ENCODE results near the gene MEGF11. TPM values are rescaled to one million over a fixed set of nuclear protein-coding genes. Genes with fewer than 3 reads are reported as not detected.
"Not testable (repeated sequence)": the region's sequence is repeated elsewhere in the genome, so short reads cannot be mapped to it uniquely, and the experiment has no call there.

MEGF11 gene
- total and polyA plus RNA-seq, 4 donors, result 6.2 to 20.3 (median 14.0) TPM

DNA sequence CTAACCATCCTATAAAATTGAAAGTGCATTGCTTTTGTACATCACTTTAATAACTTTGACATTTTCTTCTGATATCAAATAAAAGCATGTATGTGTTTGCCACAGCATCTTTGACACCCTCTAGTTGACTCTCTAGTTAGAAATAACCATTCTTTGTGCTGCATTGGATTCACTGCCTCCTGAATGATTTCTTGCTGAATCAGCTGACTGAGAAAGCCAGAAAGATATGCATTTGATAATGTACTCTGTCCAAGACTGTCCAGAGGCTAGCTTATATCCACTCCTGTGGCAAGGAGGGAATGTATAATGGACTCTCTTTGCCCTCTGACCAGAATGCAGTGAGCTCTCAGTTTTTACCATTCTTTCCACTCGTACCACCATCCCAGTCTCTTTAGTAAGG lies 378.1 kb downstream of the MEGF11 start:
- Histone ChIP-seq H3K36me3 (ENCODE audit: control insufficient read depth, insufficient read depth, low read length) (peaks cover 29% of the 10 kb centered on the region), H3K4me3 (ENCODE audit: low read depth, low read length) (no peak overlapping the region), H3K27ac (ENCODE audit: low read depth, low read length) (no peak overlapping the region), H3K9me3 (ENCODE audit: control insufficient read depth, insufficient read depth, low read length) (no peaks in the 10 kb centered on the region), H3K4me1 (ENCODE audit: control insufficient read depth, insufficient read depth, low read length) (peaks cover 5% of the 10 kb centered on the region), H3K27me3 (ENCODE audit: control insufficient read depth, insufficient read depth, low read length) (no peaks in the 10 kb centered on the region)
- WGBS (ENCODE audit: insufficient coverage), result no CpG with 5 or more reads among the region's 1 CpG
- DNase-seq (ENCODE audit: low read depth in 4 of 6, low spot score in 6 of 6), result no peak

DNA sequence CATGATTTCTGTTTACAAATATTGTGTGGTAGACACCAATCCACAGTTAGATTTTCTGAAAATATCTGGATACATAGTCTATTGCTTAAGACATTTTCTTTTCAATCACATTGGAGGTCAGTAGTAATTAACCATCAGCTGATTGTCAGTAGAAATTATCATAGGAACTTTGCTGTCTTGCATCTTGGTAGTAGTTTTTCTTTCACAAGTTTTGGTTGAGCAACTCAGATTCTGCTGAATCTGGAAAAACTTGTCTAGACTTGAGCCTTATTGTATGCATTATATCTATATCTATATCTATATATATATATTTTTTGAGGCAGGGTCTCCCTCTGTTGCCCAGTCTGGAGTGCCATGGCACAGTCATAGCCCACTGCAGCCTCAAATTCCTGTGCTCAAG lies 380.3 kb downstream of the MEGF11 start:
- H3K9me3 ChIP-seq (ENCODE audit: control insufficient read depth, insufficient read depth, low read length), result no peaks in the 10 kb centered on the region
- peaks cover 5% of the 10 kb centered on the region for H3K4me1 ChIP-seq (ENCODE audit: control insufficient read depth, insufficient read depth, low read length)
- no peak overlapping the region for H3K4me3 ChIP-seq (ENCODE audit: low read depth, low read length)
- H3K36me3 ChIP-seq (ENCODE audit: control insufficient read depth, insufficient read depth, low read length), result peaks cover 25% of the 10 kb centered on the region
- DNase-seq (ENCODE audit: low read depth in 4 of 6, low spot score in 6 of 6), result no peak
- H3K27me3 ChIP-seq (ENCODE audit: control insufficient read depth, insufficient read depth, low read length), result no peaks in the 10 kb centered on the region
- H3K27ac ChIP-seq (ENCODE audit: low read depth, low read length), result no peak overlapping the region

DNA sequence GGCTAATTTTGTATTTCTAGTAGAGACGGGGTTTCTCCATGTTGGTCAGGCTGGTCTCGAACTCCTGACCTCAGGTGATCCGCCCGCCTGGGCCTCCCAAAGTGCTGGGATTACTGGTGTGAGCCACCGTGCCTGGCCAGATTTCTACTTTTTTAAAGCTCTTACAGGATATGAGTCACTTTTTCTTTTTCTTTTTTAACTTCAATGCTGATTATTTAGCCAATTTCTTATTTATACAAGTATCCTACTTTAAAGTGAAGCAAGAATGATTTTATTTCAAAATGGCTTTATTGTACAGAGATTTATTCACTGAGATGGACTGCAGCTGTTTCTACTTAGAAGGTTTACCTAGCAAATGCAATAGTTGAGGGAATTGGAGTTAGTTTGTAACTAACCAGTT lies 381.0 kb downstream of the MEGF11 start:
- not testable (repeated sequence) for H3K27me3 ChIP-seq (ENCODE audit: control insufficient read depth, insufficient read depth, low read length); H3K4me3 ChIP-seq (ENCODE audit: low read depth, low read length); H3K4me1 ChIP-seq (ENCODE audit: control insufficient read depth, insufficient read depth, low read length); DNase-seq (ENCODE audit: low read depth in 4 of 6, low spot score in 6 of 6); H3K27ac ChIP-seq (ENCODE audit: low read depth, low read length); H3K9me3 ChIP-seq (ENCODE audit: control insufficient read depth, insufficient read depth, low read length)
- peaks cover 19% of the 10 kb centered on the region for H3K36me3 ChIP-seq (ENCODE audit: control insufficient read depth, insufficient read depth, low read length)
- no CpG with 5 or more reads among the region's 5 CpGs for WGBS (ENCODE audit: insufficient coverage)

DNA sequence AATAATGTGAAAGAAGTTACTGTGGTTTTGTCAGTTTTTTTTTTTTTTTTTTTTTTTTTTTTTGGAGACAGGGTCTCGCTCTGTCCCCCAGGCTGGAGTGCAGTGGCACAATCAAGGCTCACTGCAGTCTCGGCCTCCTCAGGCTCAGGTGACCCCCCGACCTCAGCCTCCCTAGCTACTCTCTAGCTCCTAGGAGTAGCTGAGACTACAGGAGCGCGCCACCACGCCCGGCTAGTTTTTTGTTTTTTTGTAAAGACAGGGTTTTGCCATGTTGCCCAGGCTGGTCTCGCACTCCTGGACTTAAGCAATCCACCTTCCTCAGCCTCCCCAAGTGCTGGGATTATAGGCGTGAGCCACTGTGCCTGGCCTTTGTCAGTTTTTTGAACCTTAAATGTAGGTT lies 381.7 kb downstream of the MEGF11 start:
- not testable (repeated sequence) for H3K4me1 ChIP-seq (ENCODE audit: control insufficient read depth, insufficient read depth, low read length); H3K4me3 ChIP-seq (ENCODE audit: low read depth, low read length); H3K27ac ChIP-seq (ENCODE audit: low read depth, low read length); DNase-seq (ENCODE audit: low read depth in 4 of 6, low spot score in 6 of 6); H3K9me3 ChIP-seq (ENCODE audit: control insufficient read depth, insufficient read depth, low read length); H3K27me3 ChIP-seq (ENCODE audit: control insufficient read depth, insufficient read depth, low read length)
- WGBS (ENCODE audit: insufficient coverage), result no CpG with 5 or more reads among the region's 9 CpGs
- peaks cover 18% of the 10 kb centered on the region for H3K36me3 ChIP-seq (ENCODE audit: control insufficient read depth, insufficient read depth, low read length)

DNA sequence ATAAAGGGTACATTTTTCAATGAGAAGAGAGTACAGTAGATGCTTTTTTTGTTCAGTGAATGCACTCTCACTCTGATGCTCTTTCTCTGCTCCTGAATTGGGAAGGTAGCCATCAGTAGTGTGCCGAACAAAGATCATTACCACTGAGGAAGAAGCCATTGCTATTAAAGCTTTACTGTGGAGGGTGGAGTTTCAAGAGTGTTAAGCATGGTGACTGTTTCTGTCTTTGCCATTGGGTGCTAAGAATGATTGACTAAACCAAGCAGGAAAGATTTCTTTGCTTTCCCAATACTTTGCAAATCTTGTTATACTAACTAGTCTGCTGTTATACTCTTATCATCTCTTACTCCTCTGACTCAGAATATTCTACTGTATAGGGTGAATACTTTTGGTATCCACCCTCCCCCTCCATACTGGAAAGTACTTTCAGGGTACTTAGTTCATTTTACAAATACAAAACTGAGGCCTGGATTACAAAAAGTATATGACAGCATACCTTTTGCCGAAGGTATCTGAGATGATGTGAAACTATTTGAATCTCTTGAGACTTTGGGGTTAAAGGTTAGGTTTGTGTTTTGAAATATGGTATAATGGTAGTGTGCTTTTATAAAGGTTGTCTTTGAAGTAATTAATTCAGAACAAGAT lies 382.5 kb downstream of the MEGF11 start:
- peak in 4 of 6 donors; percentile 6 to 77 (median 41) for DNase-seq (ENCODE audit: low read depth in 4 of 6, low spot score in 6 of 6)
- H3K4me1 ChIP-seq (ENCODE audit: control insufficient read depth, insufficient read depth, low read length), result peaks cover 5% of the 10 kb centered on the region
- H3K9me3 ChIP-seq (ENCODE audit: control insufficient read depth, insufficient read depth, low read length), result no peaks in the 10 kb centered on the region
- no peaks in the 10 kb centered on the region for H3K27me3 ChIP-seq (ENCODE audit: control insufficient read depth, insufficient read depth, low read length)
- H3K4me3 ChIP-seq (ENCODE audit: low read depth, low read length), result peak overlapping the region; percentile 95
- peak overlapping the region; percentile 99 for H3K27ac ChIP-seq (ENCODE audit: low read depth, low read length)
- peaks cover 15% of the 10 kb centered on the region for H3K36me3 ChIP-seq (ENCODE audit: control insufficient read depth, insufficient read depth, low read length)
- WGBS (ENCODE audit: insufficient coverage), result 0% methylated on average over 1 of the region's 2 CpGs

DNA sequence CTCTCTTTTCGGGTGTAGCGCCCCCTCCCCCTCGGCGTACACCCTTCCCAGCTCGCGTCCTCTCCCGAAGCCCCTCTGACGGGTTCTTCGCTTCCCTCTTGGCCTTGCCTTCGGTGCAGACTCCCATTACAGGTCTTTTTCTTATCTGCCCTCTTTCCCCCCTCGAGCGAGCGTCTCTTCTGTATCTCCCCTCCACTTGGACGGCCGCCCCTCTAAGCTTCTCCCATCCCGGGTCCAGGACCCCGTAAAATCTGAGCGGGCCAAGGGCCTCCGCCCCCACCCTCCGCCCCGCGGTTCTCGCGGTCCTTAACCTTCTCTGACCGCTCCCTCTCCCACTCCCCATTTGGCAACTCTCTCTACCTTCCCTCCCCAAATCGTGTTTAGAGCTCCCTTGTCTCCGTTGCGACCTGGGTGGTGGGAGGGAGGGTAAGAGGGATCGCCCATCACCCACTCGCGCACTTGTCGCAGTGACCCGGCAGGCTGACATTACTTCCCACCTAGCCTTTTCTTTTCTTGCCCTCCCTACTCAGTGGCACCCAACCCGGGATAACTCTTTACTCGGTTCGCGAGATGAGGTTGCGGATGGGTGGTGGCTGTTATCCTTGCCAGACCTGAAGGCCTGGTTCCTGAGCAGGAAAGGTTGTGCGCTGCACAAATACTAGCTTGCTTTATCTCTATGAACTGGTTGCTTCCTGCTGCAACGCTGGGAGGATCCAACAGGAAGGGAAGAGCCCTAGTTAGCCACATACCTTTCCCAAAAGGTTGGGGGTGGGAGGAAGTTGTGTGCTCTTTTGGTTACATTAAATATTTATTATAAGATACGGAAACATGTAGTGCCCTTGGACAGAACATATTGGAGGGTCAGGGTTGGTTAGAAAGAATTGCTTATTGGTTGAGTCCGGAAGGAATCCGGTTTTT lies 383.3 kb downstream of the MEGF11 start:
- Histone ChIP-seq H3K9me3 (ENCODE audit: control insufficient read depth, insufficient read depth, low read length) (no peaks in the 10 kb centered on the region), H3K27me3 (ENCODE audit: control insufficient read depth, insufficient read depth, low read length) (no peaks in the 10 kb centered on the region), H3K27ac (ENCODE audit: low read depth, low read length) (peak overlapping the region; percentile 99), H3K36me3 (ENCODE audit: control insufficient read depth, insufficient read depth, low read length) (peaks cover 15% of the 10 kb centered on the region), H3K4me1 (ENCODE audit: control insufficient read depth, insufficient read depth, low read length) (peaks cover 5% of the 10 kb centered on the region), H3K4me3 (ENCODE audit: low read depth, low read length) (peak overlapping the region; percentile 95)
- peak in 5 of 6 donors; percentile 46 to 83 (median 68) for DNase-seq (ENCODE audit: low read depth in 4 of 6, low spot score in 6 of 6)
- 0% methylated on average over 21 of the region's 43 CpGs for WGBS (ENCODE audit: insufficient coverage)

DNA sequence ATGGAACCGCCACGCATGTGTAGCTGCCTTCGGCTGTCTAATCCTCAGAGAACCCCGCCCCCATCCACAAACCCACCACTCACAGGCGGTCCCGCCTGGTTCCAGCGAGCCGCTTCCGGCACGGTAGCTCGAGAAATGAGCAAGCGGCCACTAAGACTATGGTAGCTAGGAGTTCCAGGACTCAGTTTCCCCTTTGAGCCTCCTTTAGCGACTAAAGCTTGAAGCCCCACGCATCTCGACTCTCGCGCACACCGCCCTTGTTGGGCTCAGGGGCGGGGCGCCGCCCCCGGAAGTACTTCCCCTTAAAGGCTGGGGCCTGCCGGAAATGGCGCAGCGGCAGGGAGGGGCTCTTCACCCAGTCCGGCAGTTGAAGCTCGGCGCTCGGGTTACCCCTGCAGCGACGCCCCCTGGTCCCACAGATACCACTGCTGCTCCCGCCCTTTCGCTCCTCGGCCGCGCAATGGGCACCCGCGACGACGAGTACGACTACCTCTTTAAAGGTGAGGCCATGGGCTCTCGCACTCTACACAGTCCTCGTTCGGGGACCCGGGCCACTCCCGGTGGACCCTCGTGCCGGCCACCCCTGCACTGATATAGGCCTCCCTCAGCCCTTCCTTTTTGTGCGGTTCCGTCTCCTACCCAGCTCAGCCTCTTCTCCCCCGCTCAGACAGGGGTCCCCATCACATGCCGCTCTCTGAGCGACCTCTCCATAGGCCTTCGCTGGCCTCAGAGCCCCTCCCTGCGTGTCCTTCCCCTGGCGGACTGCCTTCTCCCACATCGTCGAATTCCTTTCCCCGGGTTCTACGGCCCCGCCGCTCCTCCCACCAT lies 384.2 kb downstream of the MEGF11 start, which contains the start of gene RAB11A:
TSS of gene RAB11A (plus strand) at position 366 of the 828 bp plus-strand sequence. CDS start at position 461, 95 bp downstream.
- peaks cover 5% of the 10 kb centered on the region for H3K4me1 ChIP-seq (ENCODE audit: control insufficient read depth, insufficient read depth, low read length)
- H3K27ac ChIP-seq (ENCODE audit: low read depth, low read length), result peak within 1 kb of the TSS; percentile 99
- no peaks in the 10 kb centered on the region for H3K9me3 ChIP-seq (ENCODE audit: control insufficient read depth, insufficient read depth, low read length)
- peak within 1 kb of the TSS; percentile 95 for H3K4me3 ChIP-seq (ENCODE audit: low read depth, low read length)
- DNase-seq (ENCODE audit: low read depth in 4 of 6, low spot score in 6 of 6), result peak; percentile 93 to 99 (median 96)
- under 1% methylated on average over 62 of the region's 62 CpGs for WGBS (ENCODE audit: insufficient coverage)
- peaks cover 7% of the 10 kb centered on the region for H3K36me3 ChIP-seq (ENCODE audit: control insufficient read depth, insufficient read depth, low read length)
- no peaks in the 10 kb centered on the region for H3K27me3 ChIP-seq (ENCODE audit: control insufficient read depth, insufficient read depth, low read length)

DNA sequence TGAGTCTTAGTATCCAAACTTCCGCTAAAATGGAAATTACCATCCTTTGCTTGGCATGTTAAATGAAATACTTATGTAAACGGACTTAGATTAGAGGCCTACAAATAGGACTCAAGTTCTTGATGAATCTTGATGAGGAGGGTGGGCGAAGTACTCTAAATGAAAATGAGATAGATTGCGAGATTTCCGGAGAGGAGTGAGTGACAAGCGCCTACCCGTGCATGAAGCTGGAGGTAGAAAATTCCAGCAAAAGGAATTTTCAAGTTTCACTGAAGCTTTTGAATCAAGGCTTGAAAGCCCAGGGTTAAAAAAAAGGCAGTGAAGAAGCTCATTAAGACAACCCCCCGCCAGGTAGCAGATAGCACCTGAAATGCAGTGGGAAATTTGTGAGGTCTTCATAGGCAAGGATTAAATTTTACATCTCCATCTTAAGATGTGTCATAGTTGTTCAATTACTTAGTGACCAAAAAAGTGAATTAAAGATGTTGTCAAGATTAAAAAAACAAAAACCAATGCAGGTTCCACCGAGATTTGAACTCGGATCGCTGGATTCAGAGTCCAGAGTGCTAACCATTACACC lies 384.9 kb downstream of the MEGF11 start:
- 57% methylated on average over 10 of the region's 11 CpGs for WGBS (ENCODE audit: insufficient coverage)
- no peaks in the 10 kb centered on the region for H3K9me3 ChIP-seq (ENCODE audit: control insufficient read depth, insufficient read depth, low read length)
- peaks cover 5% of the 10 kb centered on the region for H3K4me1 ChIP-seq (ENCODE audit: control insufficient read depth, insufficient read depth, low read length)
- H3K4me3 ChIP-seq (ENCODE audit: low read depth, low read length), result peak overlapping the region; percentile 95
- H3K27ac ChIP-seq (ENCODE audit: low read depth, low read length), result peak overlapping the region; percentile 99
- no peaks in the 10 kb centered on the region for H3K27me3 ChIP-seq (ENCODE audit: control insufficient read depth, insufficient read depth, low read length)
- H3K36me3 ChIP-seq (ENCODE audit: control insufficient read depth, insufficient read depth, low read length), result peaks cover 3% of the 10 kb centered on the region
- no peak for DNase-seq (ENCODE audit: low read depth in 4 of 6, low spot score in 6 of 6)

DNA sequence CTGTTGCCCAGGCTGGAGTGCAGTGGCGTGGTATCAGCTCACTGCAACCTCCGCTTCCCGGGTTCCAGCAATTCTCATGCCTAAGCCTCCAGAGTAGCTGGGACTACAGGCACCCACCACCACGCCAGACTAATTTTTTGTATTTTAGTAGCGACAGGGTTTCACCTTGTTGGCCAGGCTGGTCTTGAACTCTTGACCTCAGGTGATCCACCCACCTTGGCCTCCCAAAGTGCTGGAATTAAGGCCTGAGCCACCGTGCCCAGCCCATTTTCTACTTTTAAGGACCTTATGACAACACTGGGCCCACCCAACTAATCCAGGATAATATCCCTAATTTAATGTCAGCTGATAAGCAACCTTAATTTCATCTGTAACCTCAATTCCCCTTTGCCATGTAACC lies 385.6 kb downstream of the MEGF11 start:
- not testable (repeated sequence) for DNase-seq (ENCODE audit: low read depth in 4 of 6, low spot score in 6 of 6); H3K27ac ChIP-seq (ENCODE audit: low read depth, low read length); H3K4me1 ChIP-seq (ENCODE audit: control insufficient read depth, insufficient read depth, low read length); H3K9me3 ChIP-seq (ENCODE audit: control insufficient read depth, insufficient read depth, low read length); H3K27me3 ChIP-seq (ENCODE audit: control insufficient read depth, insufficient read depth, low read length); H3K4me3 ChIP-seq (ENCODE audit: low read depth, low read length); H3K36me3 ChIP-seq (ENCODE audit: control insufficient read depth, insufficient read depth, low read length)
- WGBS (ENCODE audit: insufficient coverage), result 98% methylated on average over 5 of the region's 6 CpGs
